HG02678 (cell line): ENCODE results near the gene DPH2.

Experiments used
- ATAC-seq: cut with Tn5 transposase; IDR thresholded peaks from one replicate; pipeline ENCODE4 v1.9.1; 2021; ENCODE audit warnings: mild to moderate bottlenecking, moderate library complexity; ENCODE audit not compliant: unreplicated experiment

DPH2 gene

GRCh38 chr1:43965316-43965715, 4.5 kb upstream of the DPH2 start:
- no peak for ATAC-seq

- ATAC-seq, result no peak
Observed at GRCh38 chr1:43968348-43968948, 1.4 kb upstream of the DPH2 start.

GRCh38 chr1:43969416-43969745, 429 bp upstream of the DPH2 start:
- ATAC-seq, result no peak

- ATAC-seq, result no peak
Observed at GRCh38 chr1:43970502-43970901, 692 bp downstream of the DPH2 start.

DNA sequence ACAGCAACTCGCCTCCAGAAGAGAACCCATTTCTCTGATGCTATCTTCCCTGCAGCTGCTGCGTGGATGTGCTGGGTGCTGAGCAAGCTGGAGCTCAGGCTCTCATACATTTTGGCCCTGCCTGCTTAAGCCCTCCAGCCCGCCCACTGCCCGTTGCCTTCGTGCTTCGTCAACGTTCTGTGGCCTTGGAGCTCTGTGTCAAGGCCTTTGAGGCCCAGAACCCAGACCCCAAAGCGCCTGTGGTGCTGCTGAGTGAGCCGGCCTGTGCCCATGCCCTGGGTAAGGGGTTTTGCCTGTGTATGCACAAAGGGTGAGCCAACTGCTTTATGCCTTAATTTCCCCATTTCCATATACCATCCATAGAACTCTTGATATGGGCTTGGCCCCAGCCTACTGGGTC, 1.1 kb downstream of the DPH2 start:
- ATAC-seq, result no peak

DNA sequence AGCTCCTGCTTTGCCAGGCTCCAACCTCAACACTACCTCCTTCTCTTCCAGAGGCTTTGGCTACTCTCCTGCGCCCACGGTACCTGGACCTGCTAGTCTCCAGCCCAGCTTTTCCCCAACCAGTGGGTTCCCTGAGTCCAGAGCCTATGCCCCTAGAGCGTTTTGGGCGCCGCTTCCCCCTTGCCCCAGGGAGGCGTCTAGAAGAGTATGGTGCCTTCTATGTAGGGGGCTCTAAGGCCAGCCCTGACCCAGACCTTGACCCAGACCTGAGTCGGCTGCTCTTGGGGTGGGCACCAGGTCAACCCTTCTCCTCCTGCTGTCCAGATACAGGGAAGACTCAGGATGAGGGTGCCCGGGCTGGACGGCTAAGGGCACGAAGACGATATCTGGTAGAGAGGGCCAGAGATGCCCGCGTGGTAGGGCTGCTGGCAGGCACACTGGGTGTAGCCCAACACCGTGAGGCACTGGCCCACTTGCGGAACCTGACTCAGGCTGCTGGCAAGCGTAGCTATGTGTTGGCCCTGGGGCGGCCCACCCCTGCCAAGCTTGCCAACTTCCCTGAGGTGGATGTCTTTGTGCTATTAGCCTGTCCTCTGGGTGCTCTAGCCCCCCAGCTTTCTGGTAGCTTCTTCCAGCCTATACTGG, 1.6 kb downstream of the DPH2 start:
- no peak for ATAC-seq

DNA sequence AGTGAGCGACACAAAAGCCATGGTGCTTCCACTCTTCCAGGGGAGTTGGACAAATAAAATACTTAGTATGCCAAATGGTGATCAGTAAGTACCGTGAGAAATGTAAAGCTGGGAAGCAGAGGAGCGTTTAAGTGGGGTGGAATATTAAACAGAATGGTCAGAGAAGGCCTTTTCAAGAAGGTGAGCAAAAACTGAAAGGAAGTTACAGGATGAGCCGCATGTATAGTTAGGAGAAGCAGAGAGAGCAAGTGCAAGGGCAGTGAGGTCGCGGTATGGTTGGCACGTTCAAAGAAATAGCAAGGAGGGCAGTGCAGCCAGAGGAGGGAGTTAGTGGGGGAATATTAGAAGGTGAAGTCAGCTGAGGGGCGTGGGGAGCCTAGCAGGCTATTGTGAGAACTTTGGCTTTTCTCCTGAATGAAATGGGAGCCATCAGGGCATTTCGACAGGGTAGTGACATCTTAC, 4.2 kb downstream of the DPH2 start:
- no peak for ATAC-seq

GRCh38 chr1:43974443-43975248, 4.8 kb downstream of the DPH2 start, which contains the start of gene ATP6V0B:
ATP6V0B (plus strand) TSS chr1:43974960; CDS start chr1:43975041, 81 bp downstream.
- peak; percentile 68 for ATAC-seq

GRCh38 chr1:43975249-43975961, 5.6 kb downstream of the DPH2 start:
- no peak for ATAC-seq

DNA sequence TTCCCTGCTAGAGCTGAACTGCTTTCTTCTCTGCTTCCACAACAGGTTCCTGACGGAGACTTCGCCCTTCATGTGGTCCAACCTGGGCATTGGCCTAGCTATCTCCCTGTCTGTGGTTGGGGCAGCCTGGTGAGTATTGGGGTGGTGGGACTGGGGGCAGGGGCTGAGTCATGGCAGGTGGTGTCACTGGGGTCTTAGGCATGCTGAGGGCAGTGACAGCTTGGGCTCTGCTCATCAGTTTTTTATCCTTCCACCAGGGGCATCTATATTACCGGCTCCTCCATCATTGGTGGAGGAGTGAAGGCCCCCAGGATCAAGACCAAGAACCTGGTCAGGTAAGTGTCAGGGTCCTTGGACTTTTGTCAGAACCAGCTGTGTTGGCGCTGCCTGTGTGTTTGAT, 6.2 kb downstream of the DPH2 start:
- ATAC-seq, result no peak

DNA sequence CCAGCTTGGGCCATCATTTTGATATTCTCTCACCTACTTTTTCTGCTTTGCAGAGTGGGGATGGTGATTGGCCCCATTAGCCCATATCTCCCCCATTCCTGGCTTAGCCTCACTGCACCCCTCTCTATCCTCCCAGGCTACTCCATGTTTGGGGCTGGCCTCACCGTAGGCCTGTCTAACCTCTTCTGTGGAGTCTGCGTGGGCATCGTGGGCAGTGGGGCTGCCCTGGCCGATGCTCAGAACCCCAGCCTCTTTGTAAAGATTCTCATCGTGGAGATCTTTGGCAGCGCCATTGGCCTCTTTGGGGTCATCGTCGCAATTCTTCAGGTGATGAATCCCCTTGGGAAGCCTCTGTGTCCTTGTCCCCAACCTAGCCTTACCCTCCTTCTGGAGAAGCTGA, 7.1 kb downstream of the DPH2 start:
- no peak for ATAC-seq

- ATAC-seq, result no peak
Observed at GRCh38 chr1:43977376-43978263, 7.8 kb downstream of the DPH2 start.

GRCh38 chr1:43978264-43978550, 8.4 kb downstream of the DPH2 start:
- ATAC-seq, result no peak

DNA sequence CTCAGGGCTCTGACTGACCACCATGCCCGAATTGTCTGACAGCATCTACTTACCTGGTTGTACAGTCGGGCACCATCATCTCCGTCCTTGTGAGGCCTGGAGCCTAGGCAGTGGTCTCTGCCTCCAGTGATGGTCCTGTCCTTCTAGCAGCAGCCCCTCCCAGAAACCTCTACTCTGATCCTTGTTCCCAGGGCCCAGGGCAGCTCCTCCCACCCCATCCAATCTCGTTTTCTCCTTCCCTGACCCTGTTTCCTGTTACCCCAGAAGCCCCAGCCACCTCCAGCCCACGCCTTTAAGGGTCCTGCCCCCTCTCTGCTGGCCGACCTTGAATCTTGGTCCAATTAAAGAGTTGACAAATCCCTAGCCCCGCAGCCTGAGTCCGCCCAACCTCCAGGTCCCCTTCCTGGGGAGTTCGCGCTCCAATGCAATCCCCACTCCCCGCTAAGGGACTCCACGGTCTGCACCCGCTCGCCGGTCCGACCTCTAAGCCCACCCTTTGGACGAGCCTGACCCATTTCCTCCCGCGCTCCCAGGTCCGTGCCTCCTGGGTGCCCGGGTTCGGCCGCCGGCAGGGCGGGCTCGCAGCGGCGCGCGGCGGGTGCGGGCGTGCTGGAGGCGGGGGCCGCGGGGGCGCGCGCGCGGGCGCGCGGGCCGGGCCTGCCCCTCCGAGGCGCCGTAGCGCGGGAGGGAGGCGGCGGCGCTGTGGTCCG, 8.9 kb downstream of the DPH2 start, which contains the start of gene B4GALT2:
B4GALT2 (plus strand) TSS at position 660 of the 710 bp plus-strand sequence. CDS start 1,951 bp downstream, outside the sequence.
- no peak for ATAC-seq

GRCh38 chr1:43979261-43979527, 9.4 kb downstream of the DPH2 start:
- no peak for ATAC-seq

DNA sequence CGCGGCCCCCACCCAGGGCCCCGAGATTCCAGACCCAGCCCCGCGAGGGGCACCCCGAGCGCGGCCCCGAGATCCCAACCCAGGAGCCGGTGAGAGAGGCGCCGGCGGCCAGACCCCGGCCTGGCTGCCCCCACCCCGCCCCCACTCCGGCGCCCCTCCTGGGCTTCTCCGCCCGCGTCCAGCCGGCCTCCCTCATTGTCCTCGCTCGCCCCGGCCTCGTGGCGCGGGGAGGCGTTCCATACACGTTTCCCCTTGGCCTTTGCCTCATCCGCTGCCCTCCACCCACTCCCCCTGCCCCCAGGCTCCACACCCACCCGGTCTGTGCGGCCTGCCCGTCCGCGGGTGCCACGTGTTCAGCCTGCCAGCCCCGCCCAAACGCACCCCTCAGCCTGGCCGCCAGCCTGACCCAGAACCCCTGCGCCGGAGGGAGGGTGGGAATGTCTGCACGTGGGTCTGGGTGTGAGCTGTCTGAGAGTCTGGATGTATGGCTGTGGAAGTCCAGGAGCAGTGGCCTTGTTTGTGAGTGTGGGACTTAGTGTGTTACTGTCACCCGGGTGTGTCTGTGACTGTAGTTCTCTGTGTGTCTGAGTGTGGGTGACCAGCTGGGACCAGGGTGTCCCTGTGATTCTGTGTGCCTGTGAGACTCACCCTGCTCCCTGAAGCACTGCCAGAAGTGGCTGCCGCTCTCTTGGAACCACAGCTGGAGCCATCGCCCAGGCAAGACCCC, 9.9 kb downstream of the DPH2 start:
- no peak for ATAC-seq

GRCh38 chr1:43980255-43981134, 10.7 kb downstream of the DPH2 start:
- no peak for ATAC-seq

DNA sequence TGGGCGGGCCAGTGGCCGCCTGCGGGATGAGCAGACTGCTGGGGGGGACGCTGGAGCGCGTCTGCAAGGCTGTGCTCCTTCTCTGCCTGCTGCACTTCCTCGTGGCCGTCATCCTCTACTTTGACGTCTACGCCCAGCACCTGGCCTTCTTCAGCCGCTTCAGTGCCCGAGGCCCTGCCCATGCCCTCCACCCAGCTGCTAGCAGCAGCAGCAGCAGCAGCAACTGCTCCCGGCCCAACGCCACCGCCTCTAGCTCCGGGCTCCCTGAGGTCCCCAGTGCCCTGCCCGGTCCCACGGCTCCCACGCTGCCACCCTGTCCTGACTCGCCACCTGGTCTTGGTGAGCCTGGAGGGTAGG, 11.3 kb downstream of the DPH2 start:
- ATAC-seq, result no peak

DNA sequence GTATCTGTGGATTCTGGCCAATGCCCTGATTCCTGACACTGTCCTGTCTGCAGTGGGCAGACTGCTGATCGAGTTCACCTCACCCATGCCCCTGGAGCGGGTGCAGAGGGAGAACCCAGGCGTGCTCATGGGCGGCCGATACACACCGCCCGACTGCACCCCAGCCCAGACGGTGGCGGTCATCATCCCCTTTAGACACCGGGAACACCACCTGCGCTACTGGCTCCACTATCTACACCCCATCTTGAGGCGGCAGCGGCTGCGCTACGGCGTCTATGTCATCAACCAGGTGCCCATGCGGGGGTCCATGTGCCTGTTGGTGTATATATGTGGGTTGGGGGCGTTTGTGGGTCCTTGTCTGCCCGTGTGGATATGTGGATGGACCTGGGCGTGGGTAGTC, 11.8 kb downstream of the DPH2 start:
- no peak for ATAC-seq
